GM18909 (cell line): ENCODE data around the gene C22orf31.
"Not testable (repeated sequence)": the region's sequence is repeated elsewhere in the genome, so short reads cannot be mapped to it uniquely, and the experiment has no call there.

Experiments used
- ATAC-seq: cut with Tn5 transposase; IDR thresholded peaks from one replicate; pipeline ENCODE4 v1.9.1; 2021; ENCODE audit warnings: mild to moderate bottlenecking; ENCODE audit not compliant: unreplicated experiment, poor library complexity

The C22orf31 gene

DNA sequence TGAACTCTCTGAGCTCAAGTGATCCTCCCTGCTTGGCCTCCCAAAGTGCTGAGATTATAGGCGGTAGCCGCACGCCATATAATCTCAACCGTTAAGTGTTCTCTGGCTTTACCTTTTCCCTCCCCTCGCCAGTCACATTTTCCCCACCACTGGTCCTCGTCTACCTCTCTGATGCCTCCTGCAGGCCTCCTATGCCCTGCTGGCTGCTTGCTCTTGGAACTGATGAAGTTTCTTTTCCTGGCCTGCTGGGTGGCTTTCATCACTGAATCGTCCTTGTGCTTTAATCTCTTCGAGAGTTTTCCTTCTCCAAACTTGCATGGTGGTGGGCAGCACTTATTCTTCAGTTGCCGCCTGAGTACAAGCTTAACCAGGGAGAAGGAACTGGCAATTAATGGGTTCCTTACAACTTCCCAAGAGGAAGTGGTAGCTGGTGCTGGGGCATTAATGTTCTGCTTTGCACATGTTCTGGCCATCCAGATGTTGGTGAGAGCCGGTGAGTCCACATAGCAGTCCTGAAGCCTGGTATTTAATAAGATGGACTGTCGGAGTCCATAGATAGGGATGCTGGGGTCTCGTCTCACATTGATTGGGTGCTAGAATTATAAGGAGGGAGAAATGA is 1.3 kb downstream of the C22orf31 start:
- ATAC-seq: no peak

DNA sequence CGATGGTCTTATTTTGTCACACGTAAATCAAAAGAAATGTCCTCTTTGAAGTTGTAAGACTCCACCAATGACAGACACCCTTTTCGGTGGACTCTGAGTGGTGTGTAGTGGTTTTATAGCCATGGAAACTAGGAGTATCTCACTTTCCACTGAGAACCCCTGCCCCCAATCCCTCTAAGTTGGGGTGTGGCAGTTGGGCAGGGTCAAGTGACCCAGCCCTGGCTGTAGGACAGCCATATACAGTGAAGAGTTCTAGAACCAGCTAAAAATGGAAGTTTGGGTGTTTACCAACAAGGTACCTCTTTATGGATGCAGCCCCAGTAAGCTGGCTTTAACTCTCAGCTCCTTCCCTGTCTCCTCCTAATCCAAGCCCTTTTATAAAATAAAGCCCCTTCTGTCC is 5.2 kb downstream of the C22orf31 start:
- no peak for ATAC-seq

DNA sequence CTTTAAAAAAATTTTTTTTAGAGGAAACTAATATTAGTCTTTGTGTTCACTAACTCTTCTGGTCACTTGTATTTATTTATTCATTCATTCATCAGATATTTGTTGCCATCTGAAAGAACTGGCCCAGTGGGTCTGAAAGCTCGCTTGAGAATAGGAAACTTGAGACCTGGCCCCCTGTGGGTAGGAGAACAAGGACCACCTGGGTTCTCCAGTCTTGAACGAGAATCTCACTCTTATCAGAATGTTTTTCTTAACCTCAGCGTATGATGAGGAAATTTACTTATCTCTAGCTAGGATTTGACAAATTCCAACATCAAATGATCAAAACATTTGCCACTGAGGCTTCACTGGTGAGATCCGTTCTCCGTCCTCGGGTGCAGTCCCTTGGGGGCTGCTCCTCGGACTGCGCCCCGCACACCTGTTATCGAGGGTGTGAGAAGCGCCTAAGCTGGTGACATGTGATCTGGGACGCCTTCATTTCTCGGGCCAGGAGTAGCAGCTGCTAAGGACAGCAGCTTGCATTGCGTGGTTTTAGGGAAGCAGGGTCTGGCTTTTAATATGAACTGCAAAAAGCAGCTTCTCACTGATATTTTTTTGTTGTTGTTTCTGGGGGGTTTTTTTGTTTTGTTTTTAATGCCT is 6.3 kb downstream of the C22orf31 start:
- ATAC-seq: no peak

DNA sequence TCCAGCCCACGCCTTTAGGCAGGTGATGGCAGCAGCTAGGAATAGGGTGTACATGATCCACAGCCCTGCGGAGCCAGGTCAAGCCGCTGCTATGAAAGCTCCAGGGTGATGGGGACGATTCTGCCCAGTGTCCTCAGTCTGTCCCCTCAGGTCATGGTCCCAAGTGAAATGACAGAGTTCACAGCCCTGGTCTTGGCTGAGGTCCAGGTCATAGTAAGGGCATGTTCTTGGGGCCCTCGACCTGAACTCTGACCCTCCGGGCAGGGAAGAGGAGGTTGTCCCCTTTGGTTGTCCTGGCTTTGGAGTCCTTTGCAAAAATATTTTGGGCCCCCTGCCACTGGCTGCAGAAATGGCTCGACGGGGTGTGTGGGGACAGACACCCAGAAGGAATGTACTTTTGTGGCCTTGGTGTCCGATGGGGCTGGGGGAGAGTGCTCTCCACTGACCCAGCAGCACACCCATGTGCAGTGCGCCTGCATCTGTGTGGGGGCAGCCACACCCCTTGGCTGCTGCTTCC is 7.3 kb downstream of the C22orf31 start:
- no peak for ATAC-seq

DNA sequence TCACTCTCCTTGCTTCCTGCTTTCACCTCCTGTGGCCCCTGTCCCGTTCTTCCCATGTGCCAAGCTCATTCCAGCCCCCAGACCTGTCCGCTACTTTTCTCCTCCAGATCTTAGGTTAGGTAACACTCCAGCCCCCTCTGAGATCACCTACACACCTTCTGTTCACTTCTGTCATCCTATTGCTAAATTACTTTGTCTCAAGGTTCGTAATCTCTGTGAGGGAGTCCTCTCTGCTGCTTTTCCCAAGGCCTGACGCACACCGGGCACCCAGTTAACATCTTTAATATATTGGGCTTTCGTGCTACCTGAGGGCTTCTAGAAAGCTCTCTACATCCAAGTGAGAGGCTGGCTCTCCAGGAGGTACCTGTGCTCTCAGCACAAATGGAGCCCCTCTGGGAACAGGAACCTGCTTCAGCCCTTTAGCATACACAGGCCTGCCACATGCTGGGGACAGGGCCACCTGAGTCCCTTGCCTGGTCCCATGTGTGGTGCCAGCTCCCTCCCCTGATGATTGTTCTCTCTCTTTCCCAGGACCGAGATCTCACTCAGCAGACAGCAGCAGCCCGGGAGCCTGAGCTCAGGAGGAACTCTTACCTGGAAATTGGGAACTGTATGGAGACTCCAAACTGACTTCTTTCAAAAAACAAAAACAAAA is 8.5 kb downstream of the C22orf31 start:
- ATAC-seq: no peak

DNA sequence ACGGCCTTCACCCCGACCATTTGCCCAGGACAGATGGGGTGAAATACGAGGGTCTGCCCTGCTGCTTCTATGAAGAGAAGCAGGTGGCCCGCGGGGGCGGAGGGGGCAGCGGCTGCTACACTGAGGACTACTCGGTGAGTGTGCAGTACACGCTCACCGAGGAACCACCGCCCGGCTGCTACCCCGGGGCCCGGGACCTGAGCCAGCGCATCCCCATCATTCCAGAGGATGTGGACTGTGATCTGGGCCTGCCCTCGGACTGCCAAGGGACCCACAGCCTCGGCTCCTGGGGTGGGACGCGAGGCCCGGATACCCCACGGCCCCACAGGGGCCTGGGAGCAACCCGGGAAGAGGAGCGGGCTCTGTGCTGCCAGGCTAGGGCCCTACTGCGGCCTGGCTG is 11.2 kb downstream of the C22orf31 start:
- no peak for ATAC-seq

DNA sequence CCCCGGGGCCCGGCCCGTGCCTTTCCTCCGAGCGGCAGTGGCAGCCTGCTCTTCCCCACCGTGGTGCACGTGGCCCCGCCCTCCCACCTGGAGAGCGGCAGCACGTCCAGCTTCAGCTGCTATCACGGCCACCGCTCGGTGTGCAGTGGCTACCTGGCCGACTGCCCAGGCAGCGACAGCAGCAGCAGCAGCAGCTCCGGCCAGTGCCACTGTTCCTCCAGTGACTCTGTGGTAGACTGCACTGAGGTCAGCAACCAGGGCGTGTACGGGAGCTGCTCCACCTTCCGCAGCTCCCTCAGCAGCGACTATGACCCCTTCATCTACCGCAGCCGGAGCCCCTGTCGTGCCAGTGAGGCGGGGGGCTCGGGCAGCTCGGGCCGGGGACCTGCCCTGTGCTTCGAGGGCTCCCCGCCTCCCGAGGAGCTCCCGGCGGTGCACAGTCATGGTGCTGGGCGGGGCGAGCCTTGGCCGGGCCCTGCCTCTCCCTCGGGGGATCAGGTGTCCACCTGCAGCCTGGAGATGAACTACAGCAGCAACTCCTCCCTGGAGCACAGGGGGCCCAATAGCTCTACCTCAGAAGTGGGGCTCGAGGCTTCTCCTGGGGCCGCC is 11.9 kb downstream of the C22orf31 start:
- ATAC-seq: no peak

DNA sequence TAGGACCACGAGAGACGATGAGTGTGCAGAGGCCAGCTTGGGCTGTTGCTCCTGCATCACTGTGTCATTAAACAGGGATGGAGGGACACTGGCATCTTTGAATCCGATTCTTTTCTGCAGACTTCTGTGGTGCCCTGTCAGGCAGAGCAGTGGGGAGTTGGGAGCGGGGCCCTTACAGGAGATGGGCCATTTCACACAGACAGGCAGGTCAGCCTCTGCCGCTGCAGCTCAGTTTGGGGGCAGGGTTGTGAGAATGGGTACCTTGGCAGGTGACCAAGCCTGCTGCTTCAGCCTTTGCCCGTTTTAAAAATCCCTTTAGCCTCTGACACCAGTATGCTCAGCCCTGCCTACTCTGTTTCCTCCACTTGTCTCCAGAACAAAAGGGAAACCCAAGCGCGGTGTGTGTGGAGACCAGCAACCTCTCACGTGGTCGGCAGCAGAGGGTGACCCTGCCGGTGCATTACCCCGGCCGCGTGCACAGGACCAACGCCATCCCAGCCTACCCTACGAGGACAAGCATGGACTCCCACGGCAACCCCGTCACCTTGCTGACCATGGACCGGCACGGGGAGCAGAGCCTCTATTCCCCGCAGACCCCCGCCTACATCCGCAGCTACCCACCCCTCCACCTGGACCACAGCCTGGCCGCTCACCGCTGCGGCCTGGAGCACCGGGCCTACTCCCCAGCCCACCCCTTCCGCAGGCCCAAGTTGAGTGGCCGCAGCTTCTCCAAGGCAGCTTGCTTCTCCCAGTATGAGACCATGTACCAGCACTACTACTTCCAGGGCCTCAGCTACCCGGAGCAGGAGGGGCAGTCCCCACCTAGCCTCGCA is 12.6 kb downstream of the C22orf31 start:
- no peak for ATAC-seq

DNA sequence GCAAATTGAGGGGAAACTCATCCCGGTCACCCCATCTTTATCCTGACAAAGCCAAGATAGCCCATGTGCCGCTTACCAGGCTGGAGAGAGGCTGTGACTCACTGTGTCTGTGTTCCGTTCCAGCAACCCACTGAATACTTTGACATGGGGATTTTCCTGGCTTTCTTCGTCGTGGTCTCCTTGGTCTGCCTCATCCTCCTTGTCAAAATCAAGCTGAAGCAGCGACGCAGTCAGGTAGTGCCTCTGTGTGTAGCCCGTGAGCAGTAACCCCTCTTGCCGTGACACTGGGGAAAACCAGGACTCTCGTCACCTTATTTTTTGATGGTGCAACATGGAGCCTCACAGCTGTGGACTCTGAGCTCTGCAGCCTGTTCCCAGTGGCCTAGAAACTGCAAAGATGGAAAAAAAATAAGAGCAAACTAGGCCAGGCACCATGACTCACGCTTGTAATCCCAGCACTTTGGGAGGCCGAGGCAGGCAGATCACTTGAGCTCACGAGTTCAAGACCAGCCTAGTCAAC is 16.9 kb downstream of the C22orf31 start:
- ATAC-seq: no peak

DNA sequence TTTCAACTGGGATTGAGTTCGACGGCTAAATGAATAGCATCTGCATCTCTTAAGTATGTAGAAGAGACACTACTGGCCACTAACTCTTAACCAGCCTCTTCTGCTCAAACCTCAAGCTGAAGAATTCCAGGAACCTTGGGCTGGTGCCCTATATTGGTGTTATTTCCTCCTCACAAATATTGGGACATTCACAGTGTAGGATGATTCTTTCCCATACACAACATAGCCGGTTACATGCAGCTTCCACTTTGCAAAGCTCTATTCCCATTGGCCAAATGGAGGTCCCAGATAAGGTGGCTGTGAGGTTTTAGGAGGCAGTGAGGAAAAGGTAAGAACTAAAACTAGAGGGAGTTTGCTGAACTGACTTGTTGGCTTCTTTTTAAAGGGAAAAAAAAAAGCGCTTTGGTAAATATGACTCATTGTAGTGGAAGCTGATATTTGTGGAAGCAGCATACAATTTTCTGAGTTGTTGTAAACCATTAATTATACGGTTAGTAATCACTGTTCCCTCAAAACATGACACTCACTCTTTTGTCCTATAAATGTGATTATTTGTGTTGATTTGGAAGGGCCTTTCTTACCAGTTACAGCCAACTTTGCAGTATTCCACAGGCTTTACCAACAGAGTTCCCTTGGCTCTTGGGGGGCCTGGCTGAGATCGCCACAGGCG is 17.6 kb downstream of the C22orf31 start:
- no peak for ATAC-seq

DNA sequence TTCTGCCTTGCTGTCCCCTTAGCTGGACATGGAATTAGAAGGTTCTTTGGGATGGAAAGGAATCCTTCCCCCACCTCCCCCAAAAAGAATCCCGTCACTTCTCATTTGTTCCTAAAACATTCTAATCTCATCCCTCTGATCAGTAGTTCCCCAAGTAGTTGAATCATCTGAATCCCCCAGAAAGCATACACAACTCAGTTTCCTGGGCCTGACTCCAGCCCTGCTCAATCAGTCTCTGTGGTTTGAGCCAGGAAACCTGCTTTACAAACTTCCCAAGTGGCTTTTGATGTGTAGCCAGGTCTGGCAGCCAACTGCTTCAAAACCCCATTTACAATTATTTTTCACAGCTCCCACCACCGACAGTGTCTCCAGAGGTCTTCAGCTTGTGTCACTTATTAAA is 20.2 kb downstream of the C22orf31 start:
- ATAC-seq: no peak

DNA sequence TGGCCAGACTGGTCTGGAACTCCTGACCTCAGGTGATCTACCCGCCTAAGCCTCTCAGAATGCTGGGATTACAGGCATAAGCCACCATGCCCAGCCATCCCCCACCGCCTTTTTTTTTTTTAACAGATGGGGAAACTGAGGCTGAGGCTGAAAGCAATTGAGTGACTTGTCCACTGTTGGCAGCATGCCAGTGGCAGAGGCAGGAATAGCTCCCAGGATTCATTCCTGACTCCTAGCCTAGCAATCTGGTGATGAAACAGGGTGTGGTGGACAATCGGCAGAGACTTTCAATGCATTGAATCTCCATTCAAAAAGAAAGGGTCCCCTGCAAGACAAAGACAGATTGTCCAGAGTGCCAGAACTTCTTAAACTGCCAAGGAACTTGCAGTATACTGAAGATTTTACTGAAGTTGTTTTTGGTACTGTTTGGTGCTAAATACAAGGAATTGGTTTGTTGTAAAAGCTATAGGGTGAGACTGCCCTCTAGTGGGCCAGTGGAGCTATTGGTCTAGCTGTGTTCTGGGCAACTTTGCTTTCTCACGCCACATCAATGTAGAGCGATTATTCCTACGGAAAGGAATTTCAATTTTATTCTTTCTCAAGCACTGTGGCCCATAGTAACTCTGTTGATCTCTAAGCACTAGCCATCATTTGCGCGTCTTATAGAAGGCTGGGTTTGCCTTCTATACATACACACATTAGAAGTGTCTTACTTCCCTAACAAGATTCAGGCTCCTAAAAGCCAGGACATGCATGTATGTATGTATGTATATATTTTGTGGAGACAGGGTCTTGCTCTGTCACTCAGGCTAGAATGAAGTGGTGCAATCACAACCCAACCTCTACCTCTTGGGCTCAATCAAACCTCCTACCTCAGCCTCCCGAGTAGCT is 21.0 kb downstream of the C22orf31 start:
- ATAC-seq: no peak

DNA sequence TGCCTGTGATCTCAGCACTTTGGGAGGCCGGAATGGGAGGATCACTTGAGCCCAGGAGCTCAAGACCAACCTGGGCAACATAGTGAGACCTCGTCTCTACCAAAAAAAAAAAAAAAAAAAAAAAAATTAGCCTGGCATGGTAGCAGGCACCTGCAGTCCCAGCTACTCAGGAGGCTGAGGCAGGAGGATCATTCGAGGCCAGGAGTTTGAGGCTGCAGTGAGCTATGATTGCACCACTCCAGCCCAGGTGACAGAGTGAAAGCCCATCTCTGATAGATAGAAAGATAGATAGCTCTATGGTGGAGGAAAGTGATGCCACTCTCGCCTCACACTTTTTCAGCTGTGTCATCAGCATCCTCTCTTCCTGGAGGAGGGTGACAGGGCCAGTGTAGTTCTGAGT is 21.9 kb downstream of the C22orf31 start:
- not testable (repeated sequence) for ATAC-seq

DNA sequence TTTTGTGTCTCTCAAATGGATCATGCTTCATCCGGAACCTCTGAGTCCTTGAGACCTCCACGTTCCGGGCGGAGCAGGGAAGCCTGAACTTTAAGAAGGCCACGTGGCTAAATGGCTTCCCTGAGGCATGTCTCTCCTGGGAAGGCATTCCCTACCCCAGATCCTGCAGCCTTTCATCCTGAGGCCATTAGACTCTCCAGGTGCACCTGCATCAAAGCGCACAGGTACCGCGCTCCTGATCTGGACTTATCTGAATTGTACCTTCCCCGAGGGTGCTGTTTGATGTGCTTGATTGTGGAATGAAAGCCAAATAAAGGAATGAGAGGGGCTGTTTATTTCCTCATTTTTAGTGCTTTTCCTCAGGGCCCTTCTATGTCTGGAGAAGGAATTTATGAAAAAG is 22.5 kb downstream of the C22orf31 start:
- ATAC-seq: no peak

DNA sequence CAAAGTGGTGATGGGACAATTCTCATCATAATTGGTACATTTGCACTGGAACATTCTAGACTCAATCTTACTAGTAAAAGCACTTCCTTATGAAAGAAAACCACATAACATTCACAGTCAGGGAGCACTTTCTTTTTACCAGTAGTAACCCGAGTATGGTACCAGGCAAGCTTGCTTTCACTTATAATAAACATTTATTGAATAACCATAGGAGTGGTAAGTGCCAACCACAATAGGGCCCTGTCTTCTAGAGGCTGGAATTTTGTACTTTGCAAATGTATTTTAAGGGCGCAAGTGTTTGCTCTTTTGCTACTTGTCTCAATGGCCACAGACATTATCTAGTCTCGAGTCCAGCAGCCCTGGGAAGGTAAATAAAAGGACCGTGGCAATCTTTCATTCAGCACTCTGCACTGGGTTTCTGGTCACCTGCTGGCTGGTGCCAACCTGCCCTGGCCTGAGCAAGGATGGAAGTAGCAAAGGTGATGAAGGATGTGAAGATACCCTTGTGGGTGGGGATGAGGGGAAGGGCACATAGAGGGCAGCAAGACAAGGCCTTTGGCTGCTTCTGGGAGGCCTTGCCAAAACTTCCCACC is 24.2 kb downstream of the C22orf31 start:
- ATAC-seq: no peak

DNA sequence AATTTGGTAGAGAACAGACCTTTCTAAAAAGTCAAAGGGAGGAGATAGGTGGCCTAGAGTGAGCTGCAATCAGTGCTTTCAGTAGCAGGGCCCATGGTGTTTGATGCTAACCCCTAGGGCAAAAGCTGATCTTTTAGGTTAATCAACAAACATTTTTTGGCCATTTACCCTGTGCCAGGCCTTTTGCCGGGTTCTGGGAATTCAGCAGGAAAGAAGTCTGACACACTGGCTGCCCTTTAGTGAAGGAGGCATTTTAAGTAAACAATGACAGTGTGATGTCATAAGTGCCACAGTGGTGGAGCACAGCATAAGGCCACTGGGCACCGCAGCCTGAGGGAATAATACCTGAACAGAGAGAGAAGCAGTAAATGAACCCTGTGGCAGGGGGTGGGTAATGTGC is 29.0 kb downstream of the C22orf31 start:
- ATAC-seq: no peak

DNA sequence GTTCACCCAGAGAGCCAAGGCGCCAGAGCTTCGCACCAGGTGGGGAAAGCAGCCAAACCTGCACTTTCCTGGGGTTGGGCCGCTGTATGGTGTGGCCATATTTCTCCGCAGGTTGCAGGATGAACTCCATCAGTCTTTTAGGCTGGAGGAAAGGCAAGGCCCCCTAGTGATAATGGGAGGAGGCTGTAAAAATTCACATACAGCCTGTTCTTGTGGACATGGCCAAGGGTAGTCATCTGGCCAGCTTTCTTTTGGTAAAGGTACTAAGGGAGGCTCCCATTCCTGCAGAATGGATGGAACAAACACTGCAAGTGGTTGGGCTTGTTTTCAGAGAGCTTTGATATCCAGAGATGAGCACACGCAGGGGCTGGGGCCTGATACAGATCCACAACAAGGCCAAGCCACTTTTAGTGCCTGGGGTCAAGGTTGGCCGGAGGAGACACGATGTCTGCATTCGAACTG is 29.6 kb downstream of the C22orf31 start:
- no peak for ATAC-seq
